ENCODE results near the gene CA9. TPM values are rescaled to one million over a fixed set of nuclear protein-coding genes. Genes with fewer than 3 reads are reported as not detected.

Gene CA9
- total RNA-seq, 1 experiment from 2014 or later: not detected

DNA sequence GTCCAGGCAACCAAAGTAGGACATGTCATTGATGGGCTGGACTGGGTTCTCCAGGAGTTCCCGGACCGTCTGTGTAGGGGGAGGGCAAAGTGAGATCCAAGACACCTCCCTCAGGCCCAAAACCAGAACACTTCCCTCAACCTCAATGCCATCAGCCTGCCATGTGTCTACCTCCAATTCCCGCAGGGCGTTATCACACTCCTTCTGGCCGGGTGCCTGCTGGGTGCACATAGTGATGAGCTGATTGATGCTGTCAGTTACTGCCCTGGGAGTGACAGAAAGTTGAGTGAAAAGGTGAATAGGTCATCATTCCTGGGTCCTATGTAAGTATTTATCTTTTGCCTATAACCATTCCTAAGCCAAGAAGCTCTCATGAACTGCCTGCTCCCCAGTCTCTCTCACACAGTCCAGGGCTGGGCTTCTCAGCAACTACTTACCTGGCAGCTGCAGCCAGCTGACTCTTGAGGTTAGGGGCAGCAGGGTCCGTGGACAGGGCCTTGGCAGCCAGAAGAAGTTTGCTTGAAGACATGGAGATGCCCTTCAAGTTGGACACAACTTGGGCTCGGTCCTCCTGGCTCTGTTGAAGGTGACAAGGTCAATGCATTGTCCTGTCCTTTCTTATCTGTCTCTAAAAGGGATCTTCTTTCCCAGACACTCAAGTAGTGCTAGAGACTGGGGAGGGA is 37.2 kb downstream of the CA9 start:
- CTCF ChIA-PET: interaction anchor here (1.3 kb wide), 1 partner anchor 46 kb away, joined by 3 read pairs; the partner anchor contains the start of gene ARHGEF39
- Histone ChIP-seq H3K9me3 (no peaks in the 10 kb centered on the region), H3K4me3 (ENCODE audit: low read depth, low read length) (no peak overlapping the region), H3K4me1 (no peaks in the 10 kb centered on the region), H3K36me3 (ENCODE audit: control insufficient read depth, insufficient read depth, low read length) (peaks cover 8% of the 10 kb centered on the region), H3K27me3 (replicated peaks; ENCODE audit: control insufficient read depth, insufficient read depth, low read length) (no peaks in the 10 kb centered on the region)
- H3K27ac Mint-ChIP-seq (ENCODE audit: unreplicated experiment): no peak overlapping the region
- intact Hi-C loops (cut with micrococcal nuclease; ENCODE audit: unreplicated experiment): no loop called here
- H3K36me3 Mint-ChIP-seq (ENCODE audit: insufficient read depth, unreplicated experiment): peaks cover 74% of the 10 kb centered on the region
- BruUV-seq (replicated peaks): TSS peak; percentile 32
- H3K4me1 Mint-ChIP-seq (ENCODE audit: low read depth, unreplicated experiment): no peaks in the 10 kb centered on the region
- DNase-seq: no peak
- no peaks in the 10 kb centered on the region for H3K9me3 Mint-ChIP-seq (ENCODE audit: unreplicated experiment)
- TF ChIP-seq CTCF (IDR thresholded peaks at IDR 0.05; ENCODE audit: insufficient read depth in 1 of 2, low read depth in 1 of 2, low read length in 1 of 2, severe bottlenecking in 1 of 2, unreplicated experiment in 1 of 2): no peak
- no peak overlapping the region for H3K4me3 Mint-ChIP-seq (ENCODE audit: unreplicated experiment)
- POLR2A ChIA-PET: interaction anchor here (1.1 kb wide), 1 partner anchor 17 kb away, joined by 3 read pairs; no protein-coding TSS in a partner anchor
- H3K27me3 Mint-ChIP-seq (ENCODE audit: insufficient read depth, unreplicated experiment): no peaks in the 10 kb centered on the region

- Histone ChIP-seq H3K4me1 (no peaks in the 10 kb centered on the region), H3K4me3 (ENCODE audit: low read depth, low read length) (no peak overlapping the region), H3K36me3 (ENCODE audit: control insufficient read depth, insufficient read depth, low read length) (peaks cover 6% of the 10 kb centered on the region), H3K27me3 (replicated peaks; ENCODE audit: control insufficient read depth, insufficient read depth, low read length) (no peaks in the 10 kb centered on the region), H3K9me3 (no peaks in the 10 kb centered on the region)
- BruUV-seq (replicated peaks): no TSS peak
- H3K27ac Mint-ChIP-seq (ENCODE audit: unreplicated experiment): no peak overlapping the region
- no peaks in the 10 kb centered on the region for H3K9me3 Mint-ChIP-seq (ENCODE audit: unreplicated experiment)
- TF ChIP-seq CTCF (IDR thresholded peaks at IDR 0.05; ENCODE audit: insufficient read depth in 1 of 2, low read depth in 1 of 2, low read length in 1 of 2, severe bottlenecking in 1 of 2, unreplicated experiment in 1 of 2): no peak
- no peak overlapping the region for H3K4me3 Mint-ChIP-seq (ENCODE audit: unreplicated experiment)
- H3K36me3 Mint-ChIP-seq (ENCODE audit: insufficient read depth, unreplicated experiment): peaks cover 74% of the 10 kb centered on the region
- H3K27me3 Mint-ChIP-seq (ENCODE audit: insufficient read depth, unreplicated experiment): no peaks in the 10 kb centered on the region
- CTCF ChIA-PET: interaction anchor here (0.6 to 0.7 kb wide), 2 partner anchors 47 to 51 kb away, joined by 3 read pairs; no protein-coding TSS in a partner anchor
- DNase-seq: no peak
- POLR2A ChIA-PET: interaction anchor here (1.1 kb wide), 1 partner anchor 16 kb away, joined by 3 read pairs; no protein-coding TSS in a partner anchor
- no peaks in the 10 kb centered on the region for H3K4me1 Mint-ChIP-seq (ENCODE audit: low read depth, unreplicated experiment)
- intact Hi-C loops (cut with micrococcal nuclease; ENCODE audit: unreplicated experiment): no loop called here
These were observed 38.0 kb downstream of the CA9 start for GRCh38 chr9:35711501-35712428.

- Histone ChIP-seq H3K4me1 (no peaks in the 10 kb centered on the region), H3K36me3 (ENCODE audit: control insufficient read depth, insufficient read depth, low read length) (peaks cover 7% of the 10 kb centered on the region), H3K27me3 (replicated peaks; ENCODE audit: control insufficient read depth, insufficient read depth, low read length) (no peaks in the 10 kb centered on the region), H3K4me3 (ENCODE audit: low read depth, low read length) (no peak overlapping the region), H3K9me3 (no peaks in the 10 kb centered on the region)
- H3K4me3 Mint-ChIP-seq (ENCODE audit: unreplicated experiment): no peak overlapping the region
- H3K9me3 Mint-ChIP-seq (ENCODE audit: unreplicated experiment): no peaks in the 10 kb centered on the region
- intact Hi-C loops (cut with micrococcal nuclease; ENCODE audit: unreplicated experiment): no loop called here
- H3K4me1 Mint-ChIP-seq (ENCODE audit: low read depth, unreplicated experiment): no peaks in the 10 kb centered on the region
- peak in 1 of 2 experiments; percentile 23 for TF ChIP-seq CTCF (IDR thresholded peaks at IDR 0.05; ENCODE audit: insufficient read depth in 1 of 2, low read depth in 1 of 2, low read length in 1 of 2, severe bottlenecking in 1 of 2, unreplicated experiment in 1 of 2)
- no peak for DNase-seq
- BruUV-seq (replicated peaks): no TSS peak
- H3K27ac Mint-ChIP-seq (ENCODE audit: unreplicated experiment): no peak overlapping the region
- no peaks in the 10 kb centered on the region for H3K27me3 Mint-ChIP-seq (ENCODE audit: insufficient read depth, unreplicated experiment)
- ChIA-PET POLR2A (no interaction called here), CTCF (interaction anchor here (0.6 to 1.0 kb wide), 2 partner anchors 15 to 48 kb away, joined by 3 to 4 read pairs; no protein-coding TSS in a partner anchor)
- H3K36me3 Mint-ChIP-seq (ENCODE audit: insufficient read depth, unreplicated experiment): peaks cover 66% of the 10 kb centered on the region
These were observed 39.2 kb downstream of the CA9 start for GRCh38 chr9:35712762-35713400.
